NAMALWA (cell line): Measurements from ENCODE around the gene NRG2.
A peak's percentile ranks its signal among the peaks of the same experiment; 100 is the strongest.

ENCODE experiments used
- DNase-seq: peaks from one replicate; pipeline ENCODE4 v3.0.0-alpha.2; 2015; ENCODE audit warnings: low spot score

The NRG2 gene

DNA sequence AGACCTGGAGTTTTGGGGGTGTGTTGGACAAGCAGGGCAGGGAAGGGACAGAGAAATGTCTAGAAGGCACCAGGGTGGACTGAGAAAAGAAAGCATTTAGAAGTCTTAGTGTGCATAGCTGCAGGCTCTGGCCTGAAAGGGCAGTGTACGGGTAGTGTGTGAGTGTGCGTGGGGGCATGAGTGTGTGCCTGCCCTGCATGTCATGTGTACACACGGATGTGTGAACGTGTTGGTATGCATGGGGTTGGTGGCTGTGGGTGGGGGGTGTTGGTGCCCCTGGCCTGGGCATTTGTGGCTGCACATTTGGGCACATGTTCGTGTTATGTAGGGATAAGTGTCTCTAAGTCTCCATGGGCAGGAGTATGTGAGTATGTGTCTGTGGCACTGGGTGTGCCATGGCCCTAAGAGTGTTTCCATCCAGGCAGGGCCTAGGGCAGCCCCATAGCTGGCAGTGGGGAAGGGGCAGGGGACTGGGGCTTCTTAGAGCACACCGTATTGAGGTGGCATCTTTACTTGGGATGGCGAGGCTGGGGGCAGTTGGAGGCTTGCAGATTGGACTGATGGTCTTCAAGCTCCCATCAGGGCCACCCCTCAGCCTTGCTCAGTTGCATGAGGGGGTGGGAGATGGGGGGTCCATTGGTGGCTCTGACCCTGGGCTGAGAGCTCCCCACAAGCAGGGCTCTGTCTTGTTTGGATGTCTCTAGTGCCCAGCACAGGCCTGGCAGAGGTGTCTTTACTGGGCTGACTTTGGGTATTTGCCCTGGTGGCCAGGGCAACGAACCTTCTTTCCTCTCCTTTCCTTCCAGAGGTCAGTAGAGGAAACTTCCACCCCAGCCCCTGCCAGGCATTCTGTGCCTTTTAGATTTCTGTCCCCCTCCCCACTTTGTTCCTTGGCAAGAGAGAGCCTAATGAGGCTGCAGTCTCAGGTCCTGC is 232.5 kb downstream of the NRG2 start:
- DNase-seq: no peak

DNA sequence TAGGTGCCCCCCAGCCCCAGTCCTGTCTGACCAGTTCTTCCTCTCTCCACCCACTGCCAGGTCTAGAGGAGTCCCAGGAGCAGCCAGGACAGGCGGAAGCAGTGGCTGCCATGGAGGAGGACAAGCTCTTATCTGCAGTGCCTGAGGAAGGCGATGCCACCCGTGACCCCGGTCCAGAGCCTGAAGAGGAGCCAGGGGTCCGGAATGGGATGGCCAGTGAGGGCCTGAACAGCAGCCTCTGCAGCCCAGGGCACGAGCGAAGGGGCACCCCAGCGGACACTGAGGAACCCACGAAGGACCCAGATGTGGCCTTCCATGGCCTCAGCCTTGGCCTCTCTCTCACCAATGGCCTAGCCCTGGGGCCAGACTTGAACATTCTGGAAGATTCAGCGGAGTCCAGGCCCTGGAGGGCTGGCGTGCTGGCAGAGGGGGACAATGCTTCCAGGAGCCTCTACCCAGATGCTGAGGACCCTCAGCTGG is 233.7 kb downstream of the NRG2 start:
- no peak for DNase-seq

DNA sequence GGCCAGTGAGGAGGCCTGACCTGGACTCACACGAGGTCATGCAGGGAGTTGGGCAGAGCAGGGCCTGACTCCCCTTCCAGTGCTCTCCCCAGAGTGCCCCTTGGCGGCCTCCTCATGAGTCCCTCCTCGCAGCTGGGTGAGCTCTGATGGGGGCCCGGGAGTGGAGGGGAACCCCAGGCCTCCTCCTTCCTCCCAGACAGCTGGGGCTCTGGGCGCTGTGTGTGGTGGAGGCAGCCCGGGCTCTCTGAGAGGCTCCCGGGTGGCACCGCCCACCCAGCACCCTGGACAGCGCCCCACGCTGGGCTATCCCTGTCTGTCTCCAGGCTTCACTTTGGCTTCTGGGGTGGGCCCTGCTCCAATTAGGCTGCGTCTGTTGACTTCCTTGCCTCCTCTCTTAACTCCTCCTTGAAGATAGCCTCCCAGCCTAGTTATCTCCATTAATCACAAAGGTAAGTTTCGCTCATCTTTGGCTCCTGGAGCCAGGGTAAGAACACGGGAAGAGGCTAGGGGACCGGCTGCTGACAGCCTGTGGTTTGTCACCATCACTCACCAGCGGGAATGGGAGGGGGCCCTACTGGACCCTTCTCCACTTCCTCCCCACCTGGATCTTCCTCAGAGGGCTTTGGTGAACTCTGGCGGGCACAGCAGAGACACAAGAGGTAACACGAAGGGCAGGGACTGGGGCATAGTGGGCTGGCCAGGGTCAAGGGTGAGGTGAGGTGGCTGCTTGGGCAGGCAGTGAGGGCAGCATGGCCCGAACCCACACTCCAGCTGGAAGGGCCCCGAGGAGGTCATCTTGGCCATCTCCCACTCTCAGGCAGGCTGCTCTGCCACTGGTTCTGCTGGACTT is 234.4 kb downstream of the NRG2 start:
- peak; percentile 32 for DNase-seq

DNA sequence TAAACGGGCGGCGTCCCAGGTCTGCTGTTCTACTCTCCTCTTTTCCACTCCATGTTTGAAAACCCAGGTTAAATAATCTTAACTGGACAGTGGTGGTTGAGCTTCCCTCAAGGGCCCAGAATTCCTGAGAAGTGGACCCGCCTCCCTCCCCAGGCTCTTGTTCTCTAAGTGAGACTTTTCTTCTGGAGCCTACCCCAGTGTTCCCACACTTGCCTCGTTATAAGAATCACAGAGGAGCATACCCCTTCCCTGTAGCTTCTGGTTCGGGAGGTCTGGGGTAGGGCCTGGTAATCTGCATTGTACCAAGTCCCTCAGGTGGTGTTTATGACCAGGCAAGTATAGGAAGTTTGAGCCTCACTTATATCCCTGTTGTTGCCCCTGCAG is 235.5 kb downstream of the NRG2 start:
- no peak for DNase-seq

DNA sequence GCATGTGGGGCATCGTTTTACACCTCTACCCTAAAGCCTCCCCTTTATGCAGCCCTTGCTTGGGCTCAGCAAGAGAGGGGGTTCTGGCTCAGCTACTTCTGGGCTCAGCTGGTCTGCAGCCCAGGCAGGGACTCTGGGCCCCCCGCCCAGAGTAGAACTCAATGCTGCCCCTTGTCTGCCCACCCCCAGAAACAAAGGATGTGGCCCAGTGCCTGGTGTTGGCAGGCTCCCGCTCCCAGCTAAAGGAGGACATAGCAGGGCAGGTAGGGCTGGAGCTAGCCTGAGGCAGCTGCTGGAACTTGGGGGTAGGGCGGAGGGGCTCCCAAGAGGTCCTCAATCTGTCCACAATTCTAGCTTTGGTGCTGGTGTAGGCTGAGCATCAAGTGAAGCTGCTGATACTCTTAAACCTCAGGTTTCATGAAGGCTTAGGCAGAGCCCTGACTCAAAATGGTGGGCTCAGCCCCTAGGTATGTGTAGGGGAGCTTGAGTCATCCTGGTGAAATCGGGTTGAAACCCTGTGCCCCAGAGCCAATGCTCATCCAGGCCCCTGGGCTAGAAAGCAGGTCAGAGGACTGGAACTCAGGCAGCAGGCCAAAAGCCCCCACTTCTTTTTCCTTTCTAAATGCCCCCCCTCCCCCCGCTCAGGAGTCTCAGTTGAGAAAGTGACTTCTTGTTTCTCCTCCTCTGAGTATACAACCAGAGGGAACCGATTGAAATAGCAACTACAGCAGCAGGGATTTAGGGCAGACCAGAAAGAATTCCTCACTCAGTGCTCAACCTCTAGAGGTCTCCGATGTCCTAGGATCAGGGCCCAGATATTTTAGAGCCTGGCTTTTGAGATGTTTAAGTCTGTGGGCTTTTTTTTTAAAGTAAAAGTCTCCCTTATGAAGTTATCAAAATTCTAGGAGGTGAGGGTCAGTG is 236.1 kb downstream of the NRG2 start:
- no peak for DNase-seq

DNA sequence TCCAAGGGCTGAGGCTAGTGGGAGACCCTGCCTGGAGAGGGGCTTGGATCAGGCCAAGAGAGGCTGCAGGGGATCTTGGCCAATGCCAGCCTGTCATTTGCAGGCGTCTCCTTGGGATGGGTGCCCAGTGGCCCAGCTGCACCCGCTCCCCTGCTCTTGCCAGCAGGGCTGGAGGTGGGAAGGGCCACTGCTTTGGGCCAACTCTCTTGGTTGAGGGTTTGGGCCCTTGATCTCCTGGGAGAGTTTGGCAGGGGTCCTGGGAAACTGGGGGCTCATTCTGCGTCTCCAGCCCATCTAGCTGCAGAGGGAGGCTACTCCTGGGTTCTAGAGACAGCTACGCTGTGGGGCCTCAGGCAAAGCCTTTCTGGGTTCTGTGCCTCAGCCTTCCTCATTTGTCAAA is 237.0 kb downstream of the NRG2 start:
- no peak for DNase-seq

DNA sequence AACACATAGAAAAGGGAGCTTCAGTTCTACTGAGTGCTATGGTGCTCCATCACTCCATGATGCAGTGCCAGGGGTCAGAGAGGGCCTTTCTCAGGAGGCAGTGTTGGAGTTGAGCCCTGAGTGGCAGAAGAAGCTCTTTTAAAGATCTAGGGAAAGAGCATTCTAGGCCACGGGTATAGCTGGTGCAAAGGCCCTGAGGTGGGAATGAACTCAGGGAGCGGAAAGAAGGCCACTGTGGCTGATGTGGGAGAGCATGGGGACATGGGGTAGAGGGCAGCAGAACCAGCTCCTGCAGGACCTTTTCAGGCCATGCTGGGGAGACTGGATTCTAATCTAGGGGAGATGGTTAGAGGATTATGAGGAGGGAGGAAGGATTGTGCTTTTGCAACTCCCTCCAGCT is 237.6 kb downstream of the NRG2 start:
- DNase-seq: no peak

DNA sequence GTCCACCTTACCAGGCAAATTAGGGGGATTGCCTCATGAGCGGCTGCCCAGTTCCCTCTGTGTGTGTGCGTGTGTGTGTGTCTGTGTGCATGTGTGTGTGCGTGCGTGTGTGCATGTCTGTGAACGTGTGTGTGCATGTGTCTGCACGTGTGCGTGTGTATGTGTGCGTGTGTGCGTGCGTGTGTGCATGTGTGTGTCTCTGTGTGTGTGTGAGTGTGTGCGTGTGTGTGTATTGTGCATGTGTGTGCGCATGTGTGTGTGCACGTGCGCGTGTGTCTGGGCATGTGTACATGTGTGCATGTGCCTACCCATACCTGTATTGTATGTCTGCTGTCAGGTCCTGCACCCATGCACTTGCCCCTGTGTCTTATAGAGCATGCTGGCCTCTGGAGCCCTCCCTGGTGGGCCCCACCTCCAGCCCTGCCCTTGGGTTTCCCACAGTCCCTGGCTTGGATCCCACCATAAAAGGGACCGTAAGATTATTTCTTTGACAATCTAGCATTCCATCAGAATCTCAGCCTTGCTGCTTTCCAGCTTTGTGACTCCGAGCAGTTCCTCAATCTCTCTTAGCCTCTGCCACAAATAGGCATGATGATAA is 238.2 kb downstream of the NRG2 start:
- no peak for DNase-seq

DNA sequence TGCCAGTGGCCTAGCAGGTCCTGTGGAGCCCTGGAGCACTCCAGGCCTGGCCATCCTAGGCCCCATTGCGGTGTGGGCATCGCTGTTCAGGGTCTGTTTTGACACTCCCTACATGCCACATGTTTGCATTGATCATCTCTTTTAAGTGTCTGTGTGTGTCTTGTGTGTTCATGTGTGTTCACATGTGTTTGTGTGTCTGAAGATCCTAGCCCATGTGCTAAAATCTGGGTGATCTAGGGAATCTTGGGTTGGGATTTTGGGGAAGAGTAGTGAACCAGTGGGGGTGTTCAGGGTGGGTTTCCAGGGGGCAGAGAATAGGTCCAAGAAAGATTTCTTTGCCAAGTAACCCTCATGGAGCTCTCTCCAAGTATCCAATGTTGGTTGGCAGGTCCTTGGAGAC is 239.1 kb downstream of the NRG2 start:
- DNase-seq: no peak

DNA sequence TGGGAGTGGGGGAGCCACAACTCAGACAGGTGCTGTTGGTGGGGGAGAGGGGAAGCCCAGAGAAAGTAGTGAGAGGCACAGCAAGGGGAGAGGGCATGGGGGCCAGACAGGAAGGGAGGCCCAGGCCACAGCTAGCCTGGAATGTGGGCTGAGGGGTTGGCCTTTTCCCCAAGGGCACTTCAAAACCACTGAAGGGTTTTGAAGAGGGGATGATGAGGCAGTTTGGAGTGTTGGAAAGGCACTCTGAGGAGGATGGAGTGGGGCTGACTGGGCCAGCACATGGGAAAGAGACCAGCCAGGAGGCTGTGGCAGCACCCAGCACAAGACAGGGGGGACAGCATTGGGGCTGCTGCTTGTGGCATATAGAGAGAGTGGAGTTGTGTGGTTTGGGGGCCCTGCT is 243.7 kb downstream of the NRG2 start:
- DNase-seq: no peak

DNA sequence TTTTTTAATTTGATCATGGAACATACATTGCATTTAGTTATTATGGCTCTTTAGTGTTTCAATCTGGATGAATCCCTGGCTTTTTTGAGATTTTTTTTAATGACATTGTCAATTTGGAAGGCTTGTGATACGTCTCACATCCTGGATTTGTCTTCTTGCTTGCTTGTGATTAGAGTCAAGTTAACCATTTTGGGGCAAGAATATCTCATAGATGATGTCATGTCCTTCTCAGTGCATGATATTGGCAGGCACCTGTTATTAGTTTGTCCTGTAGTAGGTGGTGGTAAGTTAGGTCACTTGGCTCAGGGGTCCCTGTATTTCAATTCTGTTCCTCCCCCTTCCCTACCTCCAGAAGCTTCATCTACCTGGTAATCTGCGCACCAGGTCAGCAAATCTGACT is 244.2 kb downstream of the NRG2 start:
- no peak for DNase-seq

DNA sequence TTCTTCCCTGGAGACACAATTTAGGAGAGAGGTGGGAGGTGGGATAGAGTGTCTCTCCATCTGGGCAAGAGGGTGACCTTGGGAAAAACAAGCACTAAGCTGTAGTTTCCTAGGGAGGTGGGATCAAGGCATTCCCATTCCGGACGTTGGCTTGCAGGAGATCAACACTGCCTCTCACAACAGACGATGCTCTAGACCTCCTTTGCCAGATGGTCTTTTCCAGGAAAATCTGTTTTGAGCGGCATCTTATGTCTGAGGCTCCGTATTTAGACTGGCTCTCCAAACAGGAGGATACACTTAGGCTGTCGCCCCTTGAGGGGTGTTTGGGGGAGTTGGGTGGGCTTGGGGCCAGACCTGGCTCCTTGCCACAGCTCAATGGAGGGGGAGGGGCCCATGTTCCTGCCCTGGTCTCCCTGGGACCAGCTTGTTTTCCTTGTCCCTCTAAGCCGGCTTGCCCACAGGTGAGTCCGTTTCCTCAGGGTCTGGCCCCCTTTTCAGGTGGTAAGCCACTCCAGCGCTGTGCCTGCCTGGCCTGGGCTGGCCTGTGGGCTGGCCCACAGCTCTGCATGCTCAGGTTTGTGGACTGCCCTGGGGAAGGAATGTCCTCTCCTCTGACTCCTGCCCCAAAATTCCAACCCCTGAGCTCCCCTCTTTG is 245.1 kb downstream of the NRG2 start:
- no peak for DNase-seq

DNA sequence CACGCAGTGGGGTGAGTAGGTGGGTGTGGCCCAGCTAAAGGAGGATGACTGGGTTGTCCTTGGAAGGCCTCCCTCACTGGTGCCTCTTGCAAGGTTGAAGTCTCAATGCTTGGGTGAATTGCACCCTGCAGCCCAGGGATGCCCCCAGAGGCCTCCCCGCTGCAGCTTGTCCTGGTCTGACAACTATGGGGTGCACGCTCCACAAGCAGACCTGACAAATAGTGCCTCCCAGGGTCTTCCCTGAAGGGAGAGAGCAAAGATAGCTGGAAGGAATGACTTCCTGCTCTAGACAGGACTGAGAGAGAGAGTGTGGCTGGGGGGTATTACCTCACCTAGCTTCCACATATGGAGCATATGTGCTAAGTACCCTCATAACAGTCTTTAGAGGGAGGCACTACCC is 245.8 kb downstream of the NRG2 start:
- no peak for DNase-seq
